ENCODE results near the gene MBD3L2.
"Not testable (repeated sequence)": the region's sequence is repeated elsewhere in the genome, so short reads cannot be mapped to it uniquely, and the experiment has no call there.

Gene MBD3L2

GRCh38 chr19:7049021-7049420 is at the start of gene MBD3L2:
Gene MBD3L2 (plus strand): TSS chr19:7049321. CDS start chr19:7049374, 53 bp downstream.
- not testable (repeated sequence) for DNase-seq (ENCODE audit: low spot score); H3K27me3 Mint-ChIP-seq (ENCODE audit: low read depth); H3K36me3 Mint-ChIP-seq (ENCODE audit: low read depth); H3K4me1 Mint-ChIP-seq (ENCODE audit: low read depth); H3K27ac Mint-ChIP-seq; H3K4me3 Mint-ChIP-seq; H3K9me3 Mint-ChIP-seq

- Mint-ChIP-seq H3K27ac (no peak overlapping the region), H3K4me1 (ENCODE audit: low read depth) (peaks cover 3% of the 10 kb centered on the region), H3K9me3 (peaks cover 20% of the 10 kb centered on the region), H3K36me3 (ENCODE audit: low read depth) (peaks cover 7% of the 10 kb centered on the region), H3K4me3 (no peak overlapping the region), H3K27me3 (ENCODE audit: low read depth) (no peaks in the 10 kb centered on the region)
- DNase-seq (ENCODE audit: low spot score) = no peak
Measured at GRCh38 chr19:6999933-7000332, 49.2 kb upstream of the MBD3L2 start.

GRCh38 chr19:7000333-7000732 is 48.8 kb upstream of the MBD3L2 start:
- peaks cover 3% of the 10 kb centered on the region for H3K36me3 Mint-ChIP-seq (ENCODE audit: low read depth)
- no peaks in the 10 kb centered on the region for H3K27me3 Mint-ChIP-seq (ENCODE audit: low read depth)
- H3K9me3 Mint-ChIP-seq = peaks cover 16% of the 10 kb centered on the region
- H3K4me1 Mint-ChIP-seq (ENCODE audit: low read depth) = peaks cover 3% of the 10 kb centered on the region
- H3K27ac Mint-ChIP-seq = no peak overlapping the region
- no peak for DNase-seq (ENCODE audit: low spot score)
- H3K4me3 Mint-ChIP-seq = no peak overlapping the region

GRCh38 chr19:7000816-7001215 is 48.3 kb upstream of the MBD3L2 start:
- no peak for DNase-seq (ENCODE audit: low spot score)
- H3K9me3 Mint-ChIP-seq = peaks cover 11% of the 10 kb centered on the region
- no peak overlapping the region for H3K4me3 Mint-ChIP-seq
- no peak overlapping the region for H3K27ac Mint-ChIP-seq
- H3K4me1 Mint-ChIP-seq (ENCODE audit: low read depth) = peaks cover 3% of the 10 kb centered on the region
- H3K36me3 Mint-ChIP-seq (ENCODE audit: low read depth) = no peaks in the 10 kb centered on the region
- no peaks in the 10 kb centered on the region for H3K27me3 Mint-ChIP-seq (ENCODE audit: low read depth)

GRCh38 chr19:7004313-7004931 is 44.7 kb upstream of the MBD3L2 start:
- no peak overlapping the region for H3K27ac Mint-ChIP-seq
- DNase-seq (ENCODE audit: low spot score) = peak; percentile 17
- no peak overlapping the region for H3K4me3 Mint-ChIP-seq
- no peaks in the 10 kb centered on the region for H3K36me3 Mint-ChIP-seq (ENCODE audit: low read depth)
- H3K4me1 Mint-ChIP-seq (ENCODE audit: low read depth) = peaks cover 15% of the 10 kb centered on the region
- H3K9me3 Mint-ChIP-seq = no peaks in the 10 kb centered on the region
- no peaks in the 10 kb centered on the region for H3K27me3 Mint-ChIP-seq (ENCODE audit: low read depth)

GRCh38 chr19:7006135-7006704 is 42.9 kb upstream of the MBD3L2 start:
- H3K36me3 Mint-ChIP-seq (ENCODE audit: low read depth) = peaks cover 2% of the 10 kb centered on the region
- peaks cover 2% of the 10 kb centered on the region for H3K9me3 Mint-ChIP-seq
- DNase-seq (ENCODE audit: low spot score) = no peak
- H3K27ac Mint-ChIP-seq = no peak overlapping the region
- peaks cover 26% of the 10 kb centered on the region for H3K4me1 Mint-ChIP-seq (ENCODE audit: low read depth)
- no peak overlapping the region for H3K4me3 Mint-ChIP-seq
- no peaks in the 10 kb centered on the region for H3K27me3 Mint-ChIP-seq (ENCODE audit: low read depth)

GRCh38 chr19:7007859-7008258 is 41.3 kb upstream of the MBD3L2 start:
- Mint-ChIP-seq H3K27ac (no peak overlapping the region), H3K9me3 (peaks cover 4% of the 10 kb centered on the region), H3K4me3 (no peak overlapping the region), H3K4me1 (ENCODE audit: low read depth) (peaks cover 28% of the 10 kb centered on the region), H3K27me3 (ENCODE audit: low read depth) (no peaks in the 10 kb centered on the region), H3K36me3 (ENCODE audit: low read depth) (peaks cover 4% of the 10 kb centered on the region)
- no peak for DNase-seq (ENCODE audit: low spot score)

GRCh38 chr19:7010722-7011593 is 38.2 kb upstream of the MBD3L2 start:
- peak; percentile 30 for DNase-seq (ENCODE audit: low spot score)
- Mint-ChIP-seq H3K27ac (no peak overlapping the region), H3K4me1 (ENCODE audit: low read depth) (peaks cover 38% of the 10 kb centered on the region), H3K36me3 (ENCODE audit: low read depth) (peaks cover 4% of the 10 kb centered on the region), H3K27me3 (ENCODE audit: low read depth) (no peaks in the 10 kb centered on the region), H3K9me3 (peaks cover 4% of the 10 kb centered on the region), H3K4me3 (no peak overlapping the region)

GRCh38 chr19:7013678-7014077 is 35.4 kb upstream of the MBD3L2 start:
- Mint-ChIP-seq H3K27ac (peak overlapping the region; percentile 49), H3K4me1 (ENCODE audit: low read depth) (peaks cover 32% of the 10 kb centered on the region), H3K36me3 (ENCODE audit: low read depth) (peaks cover 4% of the 10 kb centered on the region), H3K4me3 (no peak overlapping the region), H3K9me3 (peaks cover 4% of the 10 kb centered on the region), H3K27me3 (ENCODE audit: low read depth) (no peaks in the 10 kb centered on the region)
- peak; percentile 41 for DNase-seq (ENCODE audit: low spot score)

- Mint-ChIP-seq H3K36me3 (ENCODE audit: low read depth) (no peaks in the 10 kb centered on the region), H3K4me1 (ENCODE audit: low read depth) (peaks cover 4% of the 10 kb centered on the region), H3K4me3 (no peak overlapping the region), H3K27ac (no peak overlapping the region), H3K9me3 (no peaks in the 10 kb centered on the region), H3K27me3 (ENCODE audit: low read depth) (no peaks in the 10 kb centered on the region)
- DNase-seq (ENCODE audit: low spot score) = no peak
Measured at GRCh38 chr19:7018828-7019227, 30.3 kb upstream of the MBD3L2 start.

GRCh38 chr19:7021331-7021730 is 27.8 kb upstream of the MBD3L2 start, which contains the start of gene MBD3L2B:
Gene MBD3L2B (minus strand): TSS chr19:7021431. CDS start chr19:7021397, 34 bp downstream.
- H3K9me3 Mint-ChIP-seq; DNase-seq (ENCODE audit: low spot score); H3K4me3 Mint-ChIP-seq; H3K27me3 Mint-ChIP-seq (ENCODE audit: low read depth); H3K27ac Mint-ChIP-seq; H3K4me1 Mint-ChIP-seq (ENCODE audit: low read depth); H3K36me3 Mint-ChIP-seq (ENCODE audit: low read depth): not testable (repeated sequence)

GRCh38 chr19:7028790-7029189 is 20.3 kb upstream of the MBD3L2 start:
- not testable (repeated sequence) for H3K36me3 Mint-ChIP-seq (ENCODE audit: low read depth); H3K9me3 Mint-ChIP-seq; H3K4me1 Mint-ChIP-seq (ENCODE audit: low read depth); H3K27ac Mint-ChIP-seq; H3K27me3 Mint-ChIP-seq (ENCODE audit: low read depth); H3K4me3 Mint-ChIP-seq; DNase-seq (ENCODE audit: low spot score)

- not testable (repeated sequence) for DNase-seq (ENCODE audit: low spot score); H3K4me3 Mint-ChIP-seq; H3K36me3 Mint-ChIP-seq (ENCODE audit: low read depth); H3K27ac Mint-ChIP-seq; H3K27me3 Mint-ChIP-seq (ENCODE audit: low read depth); H3K4me1 Mint-ChIP-seq (ENCODE audit: low read depth); H3K9me3 Mint-ChIP-seq
Measured at GRCh38 chr19:7030278-7030677, 18.8 kb upstream of the MBD3L2 start, which contains the start of gene MBD3L5. Gene MBD3L5 (plus strand): TSS chr19:7030578. CDS start chr19:7030612, 34 bp downstream.

GRCh38 chr19:7040079-7040478 is 9.0 kb upstream of the MBD3L2 start, which contains the start of gene MBD3L4:
Gene MBD3L4 (minus strand): TSS chr19:7040179. CDS start chr19:7040144, 35 bp downstream.
- not testable (repeated sequence) for DNase-seq (ENCODE audit: low spot score); H3K27me3 Mint-ChIP-seq (ENCODE audit: low read depth); H3K9me3 Mint-ChIP-seq; H3K4me3 Mint-ChIP-seq; H3K4me1 Mint-ChIP-seq (ENCODE audit: low read depth); H3K27ac Mint-ChIP-seq; H3K36me3 Mint-ChIP-seq (ENCODE audit: low read depth)

Measured in T-helper 2 cell treated with Interferon-gamma antibody and Interleukin-4, amounts not matched to agents 5 μg/mL and 100 μg/mL, for 36 hours (primary cell).